Kidney glomerular epithelial cell (primary cell): ENCODE measurements around the gene CAD.

ENCODE experiments used
- DNase-seq: peaks from one replicate; lab custom pipeline; 2025; lab: John Stamatoyannopoulos, UW

The CAD gene

DNA sequence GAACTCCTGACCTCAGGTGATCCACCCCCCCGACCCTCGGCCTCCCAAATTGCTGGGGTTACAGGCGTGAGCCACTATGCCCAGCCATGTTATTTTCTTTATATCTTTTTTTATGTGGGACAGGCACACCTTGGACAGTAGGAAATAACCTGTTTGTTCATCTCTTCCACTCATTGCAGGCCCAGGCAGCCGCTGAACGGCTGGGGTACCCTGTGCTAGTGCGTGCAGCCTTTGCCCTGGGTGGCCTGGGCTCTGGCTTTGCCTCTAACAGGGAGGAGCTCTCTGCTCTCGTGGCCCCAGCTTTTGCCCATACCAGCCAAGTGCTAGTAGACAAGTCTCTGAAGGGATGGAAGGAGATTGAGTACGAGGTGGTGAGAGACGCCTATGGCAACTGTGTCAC is 8.4 kb downstream of the CAD start:
- DNase-seq, result no peak

DNA sequence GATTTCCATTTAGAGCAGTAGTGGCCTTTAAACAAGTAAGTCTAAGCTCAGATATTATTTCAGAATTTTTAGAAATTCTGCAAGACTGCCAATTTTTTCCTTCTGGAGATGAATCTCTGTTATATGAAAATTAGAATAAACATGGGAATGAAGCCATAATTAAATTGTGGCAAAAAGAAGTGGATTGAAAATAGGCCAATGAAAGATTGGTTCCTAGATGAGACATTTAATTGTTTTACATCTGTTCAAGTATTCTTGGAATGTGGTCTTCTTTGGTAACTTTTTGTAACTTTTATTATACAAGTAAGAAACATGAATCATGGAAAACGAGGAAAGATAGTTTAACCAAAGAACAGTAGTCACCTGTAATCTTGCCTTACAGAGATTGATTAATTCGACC is 10.3 kb downstream of the CAD start:
- no peak for DNase-seq

DNA sequence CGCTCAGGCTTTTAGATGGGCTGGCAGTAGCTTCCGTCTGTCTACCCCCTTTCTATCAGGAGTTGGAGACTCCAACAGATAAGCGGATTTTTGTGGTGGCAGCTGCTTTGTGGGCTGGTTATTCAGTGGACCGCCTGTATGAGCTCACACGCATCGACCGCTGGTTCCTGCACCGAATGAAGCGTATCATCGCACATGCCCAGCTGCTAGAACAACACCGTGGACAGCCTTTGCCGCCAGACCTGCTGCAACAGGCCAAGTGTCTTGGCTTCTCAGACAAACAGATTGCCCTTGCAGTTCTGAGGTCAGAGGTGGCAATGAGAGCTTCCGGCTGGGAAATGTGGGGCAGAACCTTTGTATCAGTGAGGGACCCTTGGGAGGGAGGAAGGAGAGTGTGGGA is 14.8 kb downstream of the CAD start:
- no peak for DNase-seq

DNA sequence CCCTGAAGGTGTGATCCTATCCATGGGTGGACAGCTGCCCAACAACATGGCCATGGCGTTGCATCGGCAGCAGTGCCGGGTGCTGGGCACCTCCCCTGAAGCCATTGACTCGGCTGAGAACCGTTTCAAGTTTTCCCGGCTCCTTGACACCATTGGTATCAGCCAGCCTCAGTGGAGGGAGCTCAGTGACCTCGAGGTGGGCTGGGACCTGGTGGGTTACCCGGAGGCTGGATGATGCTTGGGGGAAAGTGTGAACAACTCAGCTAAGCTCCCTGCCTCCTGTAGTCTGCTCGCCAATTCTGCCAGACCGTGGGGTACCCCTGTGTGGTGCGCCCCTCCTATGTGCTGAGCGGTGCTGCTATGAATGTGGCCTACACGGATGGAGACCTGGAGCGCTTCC is 16.2 kb downstream of the CAD start:
- no peak for DNase-seq

DNA sequence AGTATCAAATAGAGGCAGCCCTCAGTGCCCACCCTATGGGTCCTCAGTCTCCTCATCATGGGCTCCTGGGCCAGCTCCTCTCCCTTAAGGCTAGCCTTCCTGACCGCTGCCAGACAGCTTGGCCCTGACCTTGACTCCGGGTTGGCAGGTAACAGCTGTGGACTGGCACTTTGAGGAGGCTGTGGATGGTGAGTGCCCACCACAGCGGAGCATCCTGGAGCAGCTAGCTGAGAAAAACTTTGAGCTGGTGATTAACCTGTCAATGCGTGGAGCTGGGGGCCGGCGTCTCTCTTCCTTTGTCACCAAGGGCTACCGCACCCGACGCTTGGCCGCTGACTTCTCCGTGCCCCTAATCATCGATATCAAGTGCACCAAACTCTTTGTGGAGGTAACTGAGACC is 19.0 kb downstream of the CAD start:
- no peak for DNase-seq

DNA sequence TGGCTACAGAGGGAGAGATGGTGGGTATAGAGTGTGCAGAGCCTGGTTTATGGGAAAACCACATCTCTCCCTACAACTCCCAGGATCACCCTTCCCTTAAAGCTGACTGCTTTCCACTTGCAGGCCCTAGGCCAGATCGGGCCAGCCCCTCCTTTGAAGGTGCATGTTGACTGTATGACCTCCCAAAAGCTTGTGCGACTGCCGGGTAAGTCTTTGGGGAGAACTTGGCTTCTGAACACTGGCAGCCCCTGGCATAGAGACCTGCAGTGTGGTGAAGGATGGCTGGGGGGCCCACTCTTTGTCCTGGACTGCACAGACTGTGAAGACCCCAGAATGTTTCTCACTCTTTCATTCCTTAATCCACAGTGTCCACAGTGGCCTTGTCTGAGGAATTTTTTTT is 19.5 kb downstream of the CAD start:
- DNase-seq, result no peak

DNA sequence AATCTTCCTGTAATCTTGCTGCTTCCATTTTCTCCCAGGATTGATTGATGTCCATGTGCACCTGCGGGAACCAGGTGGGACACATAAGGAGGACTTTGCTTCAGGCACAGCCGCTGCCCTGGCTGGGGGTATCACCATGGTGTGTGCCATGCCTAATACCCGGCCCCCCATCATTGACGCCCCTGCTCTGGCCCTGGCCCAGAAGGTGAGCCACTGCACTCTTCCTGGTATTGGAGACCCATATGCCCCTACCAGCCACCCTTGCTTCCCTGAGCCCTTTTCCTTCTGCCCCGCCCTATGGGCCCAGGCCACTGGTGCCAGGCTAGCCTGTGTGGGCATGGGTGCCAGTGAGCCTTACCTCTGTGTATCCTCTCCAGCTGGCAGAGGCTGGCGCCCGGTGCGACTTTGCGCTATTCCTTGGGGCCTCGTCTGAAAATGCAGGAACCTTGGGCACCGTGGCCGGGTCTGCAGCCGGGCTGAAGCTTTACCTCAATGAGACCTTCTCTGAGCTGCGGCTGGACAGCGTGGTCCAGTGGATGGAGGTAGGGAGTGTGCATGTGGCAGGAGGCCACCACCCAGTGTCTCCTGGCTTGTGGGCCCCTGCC is 20.3 kb downstream of the CAD start:
- no peak for DNase-seq

DNA sequence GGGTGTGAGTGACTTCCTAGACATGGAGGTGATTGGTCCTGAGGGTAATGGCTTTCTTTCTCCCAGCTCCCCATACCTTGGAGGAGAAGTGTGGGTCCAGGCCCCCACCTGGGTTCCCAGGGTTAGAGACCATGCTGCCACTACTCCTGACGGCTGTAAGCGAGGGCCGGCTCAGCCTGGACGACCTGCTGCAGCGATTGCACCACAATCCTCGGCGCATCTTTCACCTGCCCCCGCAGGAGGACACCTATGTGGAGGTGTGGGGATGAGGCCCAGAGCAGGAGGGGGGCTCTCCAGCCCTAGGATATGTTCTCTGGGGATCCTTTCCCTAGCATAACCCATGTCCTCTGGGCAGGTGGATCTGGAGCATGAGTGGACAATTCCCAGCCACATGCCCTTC is 21.8 kb downstream of the CAD start:
- no peak for DNase-seq

DNA sequence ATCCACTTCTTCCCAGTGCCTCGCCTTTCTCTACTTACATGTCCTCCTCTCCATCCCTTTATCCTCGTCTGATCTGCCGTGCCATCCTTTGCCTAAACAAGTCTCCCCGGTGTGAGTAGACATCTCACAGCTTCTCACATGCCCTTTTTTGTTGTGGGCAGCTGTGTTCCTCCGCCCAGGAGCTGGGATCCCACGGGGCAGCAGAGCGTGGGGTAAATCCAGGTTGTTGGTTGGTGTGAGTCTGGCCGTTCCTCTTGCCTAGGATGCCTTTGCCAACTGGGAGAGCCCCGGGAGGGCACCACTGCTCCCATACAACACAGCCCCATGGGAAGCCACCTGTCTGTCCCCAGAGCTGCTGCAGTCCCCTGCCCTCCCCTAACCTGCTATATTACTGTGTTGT is 23.2 kb downstream of the CAD start:
- DNase-seq, result no peak

DNA sequence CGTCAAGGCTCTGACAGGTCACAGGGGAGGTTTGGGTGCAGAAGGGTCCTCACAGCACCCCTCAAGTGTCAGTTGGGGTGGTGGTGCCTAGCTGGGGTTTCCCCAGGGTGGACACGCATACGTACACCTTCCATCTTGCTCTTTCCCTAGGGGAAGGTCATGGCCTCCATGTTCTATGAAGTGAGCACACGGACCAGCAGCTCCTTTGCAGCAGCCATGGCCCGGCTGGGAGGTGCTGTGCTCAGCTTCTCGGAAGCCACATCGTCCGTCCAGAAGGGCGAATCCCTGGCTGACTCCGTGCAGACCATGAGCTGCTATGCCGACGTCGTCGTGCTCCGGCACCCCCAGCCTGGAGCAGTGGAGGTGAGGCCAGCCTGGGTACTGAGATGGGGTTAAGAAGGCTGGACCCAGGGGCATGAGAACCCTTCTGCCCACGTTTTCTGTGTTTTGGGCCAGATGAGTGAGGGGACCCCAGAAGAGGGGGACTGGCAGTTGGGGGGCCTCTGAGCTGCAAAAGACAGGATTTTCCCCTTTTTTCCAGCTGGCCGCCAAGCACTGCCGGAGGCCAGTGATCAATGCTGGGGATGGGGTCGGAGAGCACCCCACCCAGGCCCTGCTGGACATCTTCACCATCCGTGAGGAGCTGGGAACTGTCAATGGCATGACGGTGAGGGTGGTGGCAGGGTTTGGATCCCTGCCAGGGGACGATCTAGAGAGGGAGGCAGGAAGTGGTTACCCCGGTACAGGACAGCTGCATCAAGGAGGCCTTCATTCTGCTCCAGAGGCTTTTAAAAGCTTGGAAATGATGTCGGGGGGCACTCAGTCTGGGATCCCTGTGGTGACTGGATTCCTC is 24.8 kb downstream of the CAD start:
- DNase-seq, result no peak

DNA sequence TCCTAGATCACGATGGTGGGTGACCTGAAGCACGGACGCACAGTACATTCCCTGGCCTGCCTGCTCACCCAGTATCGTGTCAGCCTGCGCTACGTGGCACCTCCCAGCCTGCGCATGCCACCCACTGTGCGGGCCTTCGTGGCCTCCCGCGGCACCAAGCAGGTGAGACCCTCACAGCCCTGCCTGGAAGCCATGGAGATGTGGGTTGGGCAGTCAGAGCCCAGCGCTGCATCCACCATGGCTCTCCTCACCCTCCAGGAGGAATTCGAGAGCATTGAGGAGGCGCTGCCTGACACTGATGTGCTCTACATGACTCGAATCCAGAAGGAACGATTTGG is 25.4 kb downstream of the CAD start:
- no peak for DNase-seq

DNA sequence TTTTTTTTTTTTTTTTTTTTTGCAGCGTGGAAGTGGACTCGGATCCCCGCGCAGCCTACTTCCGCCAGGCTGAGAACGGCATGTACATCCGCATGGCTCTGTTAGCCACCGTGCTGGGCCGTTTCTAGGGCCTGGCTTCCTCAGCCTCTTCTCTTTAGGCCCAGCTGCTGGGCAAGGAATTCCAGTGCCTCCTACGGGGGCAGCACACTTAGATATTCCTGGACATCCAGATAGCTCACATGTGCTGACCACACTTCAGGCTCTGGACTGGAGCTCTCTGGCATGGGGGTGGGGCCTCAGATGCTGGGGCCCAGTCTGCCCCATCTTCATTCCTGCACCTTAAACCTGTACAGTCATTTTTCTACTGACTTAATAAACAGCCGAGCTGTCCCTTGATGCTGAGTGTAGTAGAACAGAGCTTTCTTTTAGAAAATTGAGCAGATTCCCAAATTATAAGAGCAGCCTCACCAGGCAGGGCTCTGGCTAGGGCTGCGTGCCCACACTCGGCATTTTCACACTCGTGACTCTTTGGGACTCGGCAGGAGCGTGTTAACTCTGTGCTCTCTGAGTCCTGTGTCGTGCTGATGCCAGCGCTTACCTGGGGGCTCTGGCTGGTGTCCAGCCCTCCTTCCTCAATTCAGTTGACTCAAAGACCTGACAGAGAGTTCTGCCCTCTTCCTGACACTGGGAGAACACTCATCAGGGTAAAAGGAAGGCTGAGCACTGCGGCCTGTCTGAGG is 26.4 kb downstream of the CAD start:
- DNase-seq, result no peak

DNA sequence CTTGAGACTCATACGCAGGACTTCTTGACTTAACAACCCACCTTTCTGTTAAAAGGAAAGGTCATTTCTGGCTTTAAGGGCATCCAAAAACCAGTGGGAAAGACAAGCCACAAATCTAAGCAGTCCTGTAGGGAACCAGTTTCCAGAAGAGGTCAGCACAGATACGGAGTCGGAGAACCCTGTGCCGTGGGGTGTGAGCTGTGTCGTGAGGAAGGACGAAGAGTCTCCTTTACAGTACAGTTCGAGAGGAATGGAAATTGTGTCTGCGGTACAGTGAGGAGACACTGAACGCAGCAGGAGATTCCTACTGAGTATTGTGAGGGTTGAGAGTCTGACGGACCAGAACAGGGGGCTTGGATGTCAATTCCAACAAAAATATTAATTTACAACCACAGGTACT is 27.9 kb downstream of the CAD start:
- DNase-seq, result no peak

DNA sequence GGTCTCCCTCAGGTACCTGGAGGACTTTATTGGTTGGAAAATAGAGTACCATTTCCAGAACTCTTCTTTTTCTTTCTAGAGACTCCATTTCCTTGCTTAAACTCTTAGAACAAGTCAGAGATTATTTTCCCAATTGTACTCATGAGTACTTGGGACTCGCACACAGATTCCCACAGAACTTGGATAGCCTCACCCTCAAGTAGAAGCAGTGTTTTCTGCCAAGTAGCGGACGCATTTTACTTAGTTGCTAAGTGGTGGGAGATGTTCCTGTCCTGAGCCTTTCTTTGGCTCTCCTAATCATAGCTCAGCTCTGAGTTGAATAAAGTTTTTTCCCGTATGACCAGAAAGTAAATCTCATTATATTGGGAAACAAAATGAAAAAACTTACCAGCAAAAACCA is 28.5 kb downstream of the CAD start:
- DNase-seq, result no peak

DNA sequence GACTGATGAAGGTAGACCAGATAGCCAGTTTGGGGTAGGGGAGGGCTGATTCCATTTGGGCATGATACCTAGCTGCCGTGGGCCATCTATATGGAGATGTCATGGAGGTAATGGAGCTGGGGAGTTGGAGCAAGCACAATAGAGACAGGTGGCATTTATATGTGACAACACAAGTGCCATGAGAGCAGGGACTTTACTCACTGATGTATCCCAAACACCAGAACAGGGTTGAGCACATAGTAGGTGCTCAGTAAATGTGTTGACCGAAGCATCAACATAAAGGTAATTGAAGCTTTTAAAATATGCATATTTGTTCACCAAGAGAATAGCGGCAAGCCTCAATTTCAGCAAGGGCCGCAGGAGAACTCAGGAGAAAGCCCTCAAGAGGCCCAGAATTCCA is 30.7 kb downstream of the CAD start:
- DNase-seq, result no peak

DNA sequence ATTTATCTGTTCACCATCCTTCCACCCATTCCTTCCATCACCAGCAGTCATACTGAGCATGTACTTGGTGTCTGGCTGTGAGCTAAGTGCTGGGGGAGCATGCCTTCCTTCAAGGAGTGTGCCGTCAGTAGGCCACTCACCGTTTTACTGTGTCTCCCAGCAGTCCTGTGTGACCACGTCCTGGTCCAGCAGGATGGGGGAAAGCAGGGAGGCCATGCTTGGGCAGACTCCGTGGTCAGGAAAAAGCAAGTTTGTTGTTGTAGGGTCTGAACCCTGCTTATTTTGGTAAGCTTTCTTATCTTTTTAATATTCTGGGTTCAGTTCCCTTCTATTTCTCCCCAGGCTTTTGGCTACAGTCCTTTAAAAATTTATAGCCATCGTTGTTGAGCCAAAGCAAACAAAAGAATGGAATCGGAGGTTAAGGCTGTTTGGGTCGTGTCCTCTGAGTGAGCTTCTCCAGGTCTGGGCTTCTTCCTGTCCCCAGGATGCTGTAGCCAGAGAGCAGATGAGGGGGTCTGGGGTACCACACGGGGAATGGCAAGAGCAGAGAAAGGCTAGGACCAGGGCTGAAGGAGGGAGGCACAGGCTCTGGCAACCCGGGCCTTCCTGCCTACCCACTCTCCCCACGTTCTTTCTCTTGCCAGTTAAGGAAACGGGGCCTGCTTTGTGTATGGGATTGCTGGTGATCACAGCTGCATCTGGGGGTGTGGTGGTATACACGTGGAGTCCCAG is 32.2 kb downstream of the CAD start:
- DNase-seq, result no peak

DNA sequence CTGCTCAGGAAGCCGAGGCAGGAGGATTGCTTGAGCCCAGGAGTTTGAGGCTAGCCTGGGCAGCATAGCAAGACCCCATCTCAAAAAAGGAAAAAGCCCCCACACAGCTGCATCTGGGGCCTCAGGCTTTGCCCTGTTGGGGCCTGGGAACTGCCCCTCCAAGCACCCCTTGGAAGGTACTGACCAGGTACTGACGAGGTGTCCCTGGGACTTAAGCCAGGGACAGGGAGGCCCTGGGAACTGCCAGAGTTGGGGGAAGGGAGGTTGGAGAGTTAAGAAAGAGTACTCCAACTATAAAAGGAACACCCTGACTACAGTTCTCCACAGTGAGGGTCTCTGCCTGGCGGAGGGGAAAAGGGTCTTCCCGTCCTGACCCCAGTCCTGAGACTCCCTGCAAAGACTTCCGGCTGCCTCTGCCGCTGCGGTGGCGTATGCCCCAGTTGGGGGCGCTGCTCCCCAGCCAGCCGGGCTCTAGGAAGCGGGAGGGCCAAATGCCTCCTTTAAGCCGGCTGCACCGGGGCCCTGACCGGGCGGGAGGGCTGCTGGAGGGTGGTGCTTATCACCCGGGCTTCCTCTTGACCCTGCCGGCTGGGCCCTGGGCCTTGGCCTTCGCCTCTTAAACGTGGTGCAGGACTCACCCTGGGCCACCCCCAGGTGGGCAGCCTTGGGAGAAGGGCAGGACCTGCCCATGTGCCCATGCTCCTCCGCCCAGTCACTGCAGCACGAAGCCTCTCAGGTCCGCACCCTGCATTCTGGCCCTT is 32.9 kb downstream of the CAD start:
- no peak for DNase-seq

DNA sequence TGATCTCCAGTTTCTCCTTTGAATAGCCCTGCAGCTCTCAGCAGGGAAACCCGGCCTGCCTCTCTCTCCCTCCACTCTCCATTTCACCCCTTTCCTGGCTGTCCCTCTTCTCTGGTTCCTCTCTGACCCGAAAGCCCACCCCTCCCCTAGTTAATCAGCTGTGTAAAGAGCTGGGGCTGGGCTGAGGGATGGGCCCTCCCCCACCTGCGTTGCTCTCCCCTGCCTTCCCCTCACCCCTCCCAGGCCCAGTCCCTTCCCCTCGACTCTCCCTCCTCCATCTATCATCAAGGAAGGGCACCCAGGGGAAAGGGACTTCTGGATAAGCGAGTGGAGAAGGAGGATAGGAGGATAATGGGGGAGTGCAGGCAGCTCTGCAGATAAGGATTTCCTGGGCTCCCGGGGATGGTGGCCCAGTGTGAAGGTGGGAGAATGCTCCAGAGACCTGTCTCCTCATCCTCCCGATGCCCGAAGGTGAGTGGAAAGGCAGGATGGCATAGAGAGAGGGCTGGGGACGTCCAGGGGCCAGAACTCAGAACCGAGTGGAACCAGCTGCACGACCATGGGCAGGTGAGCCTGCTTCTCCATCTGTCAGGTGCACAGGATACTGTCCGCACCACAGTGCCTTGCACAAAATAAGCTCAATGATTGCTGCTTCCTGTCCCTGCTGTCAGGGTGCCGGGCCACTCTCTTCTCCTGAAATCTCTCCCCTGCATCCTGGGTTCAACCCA is 33.6 kb downstream of the CAD start:
- no peak for DNase-seq

DNA sequence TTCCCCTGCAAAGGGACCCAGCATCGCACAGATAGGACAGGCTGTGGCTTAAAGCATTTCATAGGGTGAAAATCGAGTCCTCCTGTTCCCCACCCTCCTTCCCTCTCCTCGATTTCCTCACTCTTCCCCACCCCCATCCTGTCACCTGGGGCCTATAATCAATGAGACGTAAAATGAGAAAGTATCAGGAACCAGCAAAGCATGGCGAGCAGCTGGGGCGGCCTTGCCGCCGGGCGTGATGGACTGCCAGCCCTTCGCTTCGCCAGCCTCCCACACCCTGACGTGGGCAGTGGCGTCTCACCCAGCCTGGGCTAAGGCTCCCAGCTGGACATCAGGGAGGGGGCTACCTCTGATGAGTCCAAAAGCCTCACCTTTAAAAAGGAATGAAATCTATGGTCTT is 34.6 kb downstream of the CAD start:
- DNase-seq, result no peak

DNA sequence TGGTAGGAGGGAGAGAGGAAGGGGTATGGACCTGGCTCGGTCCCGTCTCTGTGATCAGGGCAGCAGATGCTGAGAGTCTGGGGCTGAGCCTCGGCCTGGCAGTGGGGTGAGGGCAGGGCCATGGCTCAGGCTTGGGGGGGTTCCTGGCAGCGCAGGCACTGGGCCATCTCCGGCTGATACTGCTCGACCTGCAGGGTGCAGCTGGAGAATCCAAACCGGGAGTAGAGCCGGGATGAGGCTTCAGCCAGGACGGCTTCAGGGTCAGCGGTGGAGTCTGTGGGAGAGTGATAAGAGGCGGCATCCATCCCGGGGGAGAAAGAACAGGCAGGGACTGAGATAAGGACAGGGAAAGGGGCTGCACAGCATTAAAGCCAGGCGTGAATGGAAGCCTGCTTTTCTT is 38.0 kb downstream of the CAD start:
- no peak for DNase-seq

DNA sequence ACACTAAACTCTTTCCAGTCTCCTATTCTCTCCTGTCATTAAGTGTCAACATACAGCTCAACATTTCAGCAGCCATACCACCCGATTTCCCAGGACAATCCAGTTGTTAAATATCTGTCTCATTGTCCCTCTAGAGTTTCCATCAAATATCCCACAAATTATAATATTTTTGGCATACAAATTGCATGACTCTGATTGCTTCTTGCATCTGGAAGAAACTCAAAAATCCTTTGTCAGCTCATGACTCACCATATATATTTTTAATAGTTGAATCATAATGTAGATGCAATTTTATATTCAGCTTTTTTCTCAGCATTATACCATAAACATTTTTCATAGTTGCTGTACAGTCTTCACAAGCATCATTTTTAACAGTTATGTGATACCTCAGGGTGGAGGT is 38.5 kb downstream of the CAD start:
- DNase-seq, result no peak
